ENCODE results near the gene ASB5. TPM values are rescaled to one million over a fixed set of nuclear protein-coding genes. Genes with fewer than 3 reads are reported as not detected.

The ASB5 gene
- polyA plus RNA-seq, 1 donor from 2014 or later = not detected

- Histone ChIP-seq H2AFZ (ENCODE audit: low read depth, low read length) (no peak overlapping the region), H3K79me2 (replicated peaks; ENCODE audit: insufficient read depth, low read length) (no peaks in the 10 kb centered on the region), H4K20me1 (ENCODE audit: insufficient read depth) (no peaks in the 10 kb centered on the region), H3K4me2 (ENCODE audit: low read length) (no peak overlapping the region), H3K9ac (ENCODE audit: low read length) (no peak overlapping the region), H3K9me2 (ENCODE audit: insufficient read depth, low read length) (no peaks in the 10 kb centered on the region), H3K36me3 (ENCODE audit: insufficient read depth, low read length) (no peaks in the 10 kb centered on the region), H3K27me3 (ENCODE audit: insufficient read depth, low read depth, low read length) (no peaks in the 10 kb centered on the region), H3F3A (ENCODE audit: insufficient read depth, low read length, poor library complexity, severe bottlenecking) (no peaks in the 10 kb centered on the region), H3K27ac (ENCODE audit: low read length) (no peak overlapping the region), H3K9me3 (ENCODE audit: low read length) (no peaks in the 10 kb centered on the region), H3K4me3 (ENCODE audit: low read length) (no peak overlapping the region)
- no peak for TF ChIP-seq EZH2 (IDR thresholded peaks at IDR 0.05; ENCODE audit: borderline replicate concordance, insufficient read depth, low read length, poor library complexity, severe bottlenecking)
- no peak for TF ChIP-seq RAD21 (conservative IDR thresholded peaks at IDR 0.05)
- no peak for TF ChIP-seq REST (IDR thresholded peaks at IDR 0.05; ENCODE audit: borderline replicate concordance)
- no peak for TF ChIP-seq MXI1 (conservative IDR thresholded peaks at IDR 0.05; ENCODE audit: poor library complexity, severe bottlenecking)
- no peak for TF ChIP-seq EP300 (conservative IDR thresholded peaks at IDR 0.05; ENCODE audit: poor library complexity, severe bottlenecking)
- TF ChIP-seq SMC3 (conservative IDR thresholded peaks at IDR 0.05; ENCODE audit: poor library complexity) = no peak
- TF ChIP-seq CTCF (IDR thresholded peaks at IDR 0.05; ENCODE audit: poor library complexity, severe bottlenecking) = no peak
Measured at GRCh38 chr4:176302283-176303275, 33.6 kb upstream of the ASB5 start.

GRCh38 chr4:176300565-176300964 lies 31.5 kb upstream of the ASB5 start:
- Histone ChIP-seq H3K4me2 (ENCODE audit: low read length) (no peak overlapping the region), H3F3A (ENCODE audit: insufficient read depth, low read length, poor library complexity, severe bottlenecking) (no peaks in the 10 kb centered on the region), H3K9me2 (ENCODE audit: insufficient read depth, low read length) (no peaks in the 10 kb centered on the region), H3K4me3 (ENCODE audit: low read length) (no peak overlapping the region), H3K79me2 (replicated peaks; ENCODE audit: insufficient read depth, low read length) (no peaks in the 10 kb centered on the region), H3K9me3 (ENCODE audit: low read length) (no peaks in the 10 kb centered on the region), H3K27ac (ENCODE audit: low read length) (no peak overlapping the region), H4K20me1 (ENCODE audit: insufficient read depth) (no peaks in the 10 kb centered on the region), H2AFZ (ENCODE audit: low read depth, low read length) (no peak overlapping the region), H3K9ac (ENCODE audit: low read length) (no peak overlapping the region), H3K36me3 (ENCODE audit: insufficient read depth, low read length) (no peaks in the 10 kb centered on the region), H3K27me3 (ENCODE audit: insufficient read depth, low read depth, low read length) (no peaks in the 10 kb centered on the region)
- TF ChIP-seq RAD21 (conservative IDR thresholded peaks at IDR 0.05) = no peak
- no peak for TF ChIP-seq POLR2AphosphoS5 (IDR thresholded peaks at IDR 0.05)
- no peak for TF ChIP-seq EP300 (conservative IDR thresholded peaks at IDR 0.05; ENCODE audit: poor library complexity, severe bottlenecking)
